ENCODE measurements around the gene FOXJ3.
"Not testable (repeated sequence)": the region's sequence is repeated elsewhere in the genome, so short reads cannot be mapped to it uniquely, and the experiment has no call there.

Gene FOXJ3

DNA sequence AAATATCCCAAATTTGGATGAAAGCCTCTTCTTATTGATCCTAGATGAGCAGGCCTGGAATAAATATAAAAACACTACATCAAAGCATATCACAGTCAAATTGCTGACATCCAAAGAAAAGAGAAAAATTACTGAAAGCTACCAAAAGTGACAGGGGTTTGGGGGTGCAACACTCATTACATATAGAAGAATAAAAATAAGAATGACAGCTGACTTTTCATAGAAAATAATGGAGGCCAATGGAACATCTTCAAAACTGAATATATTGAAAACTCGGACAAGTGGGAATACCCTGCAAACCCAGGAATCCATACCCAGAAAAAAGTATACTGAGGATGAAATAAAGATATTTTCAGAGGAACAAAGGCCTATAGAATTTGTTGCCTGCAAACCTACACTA, 84.0 kb downstream of the FOXJ3 start:
- DNase-seq (ENCODE audit: low read depth in 2 of 2), result no peak

DNA sequence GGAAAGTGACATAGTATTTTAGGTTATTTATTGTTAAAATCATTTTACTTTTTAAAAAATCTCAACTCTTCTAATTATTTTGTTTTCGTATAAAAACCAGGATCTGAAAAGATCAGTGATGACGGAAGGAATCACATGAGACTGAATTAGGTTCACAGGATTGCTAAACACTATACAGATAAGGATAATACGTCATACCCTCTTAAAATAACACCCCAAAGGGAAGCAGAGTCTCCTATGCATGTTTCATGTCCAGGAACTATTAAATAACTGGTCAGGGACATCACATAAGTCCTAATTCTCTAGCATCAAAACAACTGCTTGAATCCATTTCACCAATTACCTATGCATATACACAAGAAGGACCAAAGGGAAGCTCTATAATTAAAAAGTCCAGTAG, 84.9 kb downstream of the FOXJ3 start:
- no peak for DNase-seq (ENCODE audit: low read depth in 2 of 2)

DNA sequence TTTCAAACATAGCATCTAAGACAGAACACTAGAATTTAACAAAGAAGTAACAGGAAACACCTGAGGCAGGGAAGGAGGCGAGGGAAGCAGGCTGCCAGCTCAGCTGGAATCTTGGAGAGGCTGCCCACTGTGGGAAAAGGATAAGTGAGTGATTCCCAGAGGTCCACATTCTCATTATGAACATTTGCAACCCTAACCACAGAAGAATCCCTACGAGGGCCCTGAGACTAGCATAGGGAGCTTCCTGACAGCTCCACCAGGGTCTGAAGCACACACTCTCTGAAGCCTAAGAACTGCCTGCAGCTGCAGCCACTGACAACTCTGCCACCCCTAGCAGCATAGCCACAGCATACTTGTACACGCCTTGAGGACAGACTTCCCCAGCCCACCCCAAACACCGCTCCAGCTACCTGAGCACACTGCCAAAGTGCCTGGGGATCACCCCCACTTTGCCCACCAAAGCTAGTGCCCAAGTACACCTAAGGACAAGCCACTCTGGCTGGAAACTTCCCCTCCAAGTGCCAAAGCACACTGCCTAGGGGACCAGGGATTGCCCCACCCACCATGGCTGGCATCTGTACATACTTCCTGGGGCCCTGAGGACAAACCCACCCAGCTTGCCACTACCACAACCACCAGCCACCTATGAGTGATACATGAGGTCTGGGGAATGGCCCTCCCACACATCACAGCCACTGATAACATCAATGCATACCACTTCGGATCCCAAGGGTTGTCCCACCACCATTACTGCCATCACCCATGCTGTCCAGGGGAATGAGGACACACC, 93.9 kb downstream of the FOXJ3 start:
- no peak for DNase-seq (ENCODE audit: low read depth in 2 of 2)

DNA sequence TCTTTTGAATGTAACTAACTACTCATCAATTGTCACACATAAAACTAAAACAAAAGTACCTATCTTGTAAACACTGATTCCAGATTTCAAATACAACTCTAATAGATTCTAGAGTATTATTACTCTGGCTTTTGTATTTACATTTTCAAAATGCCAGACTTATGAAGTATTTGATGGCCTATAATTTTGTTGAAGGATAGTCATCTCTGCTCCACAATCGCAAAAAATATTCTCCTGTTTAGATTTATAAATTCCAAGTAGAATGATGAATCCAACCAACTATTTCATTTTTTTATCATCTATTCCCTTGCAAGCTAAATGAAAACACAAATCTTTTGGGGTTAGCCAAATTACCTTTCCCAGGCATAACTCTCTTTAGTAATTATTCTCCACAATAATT, 95.5 kb downstream of the FOXJ3 start:
- DNase-seq (ENCODE audit: low read depth in 2 of 2), result no peak

DNA sequence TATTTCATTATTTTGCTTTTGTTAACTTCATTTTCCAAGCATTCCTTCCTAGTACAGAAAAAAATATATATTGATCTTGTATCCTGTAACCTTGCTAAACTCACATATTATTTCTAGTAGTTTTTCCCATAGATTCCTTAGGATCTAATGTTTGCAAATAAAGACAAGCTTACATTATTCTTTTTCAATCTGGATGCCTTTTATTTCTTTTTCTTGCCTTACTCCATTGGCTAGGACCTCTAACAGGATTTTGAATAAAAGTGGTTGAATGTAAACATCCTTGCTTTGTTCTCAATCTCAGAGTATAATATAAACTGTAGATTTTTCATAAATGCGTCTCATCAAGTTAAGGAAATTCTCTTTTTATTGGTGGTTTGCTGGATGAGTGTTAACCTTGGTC, 96.0 kb downstream of the FOXJ3 start:
- no peak for DNase-seq (ENCODE audit: low read depth in 2 of 2)

DNA sequence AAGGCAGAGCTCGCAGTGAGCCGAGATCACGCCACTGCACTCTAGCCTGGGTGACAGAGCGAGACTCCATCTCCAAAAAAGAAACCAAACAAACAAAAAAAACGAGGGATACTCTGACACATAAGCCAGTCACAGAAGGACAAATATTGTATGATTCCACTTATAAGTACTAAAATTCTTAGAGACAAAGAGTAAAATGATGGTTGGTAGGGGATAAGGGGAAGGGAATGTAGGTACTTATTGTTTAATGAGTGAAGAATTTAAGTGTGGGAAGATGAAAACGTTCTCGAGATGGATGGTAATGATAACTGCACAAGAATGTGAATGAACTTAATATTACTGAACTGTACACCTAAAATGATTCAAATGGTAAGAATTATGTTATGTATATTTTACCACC, 103.8 kb downstream of the FOXJ3 start:
- DNase-seq (ENCODE audit: low read depth in 2 of 2), result no peak

DNA sequence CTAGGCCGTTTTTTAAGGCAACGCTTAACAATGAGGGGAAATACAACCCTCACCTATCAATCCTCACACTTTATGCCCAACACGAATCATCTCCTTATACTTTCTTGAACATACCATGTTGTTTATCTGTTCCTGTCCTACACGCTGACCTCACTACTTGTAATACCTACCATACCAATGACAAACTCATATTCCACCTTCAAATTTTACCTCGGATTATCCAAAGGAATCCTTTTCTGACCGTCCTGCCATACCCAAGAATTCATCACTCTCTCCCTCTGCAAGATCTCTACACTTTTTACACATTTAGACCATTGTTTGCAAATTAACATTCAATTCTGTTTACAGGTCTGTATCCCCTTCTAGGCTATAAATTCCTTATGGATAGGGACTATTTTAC, 106.1 kb downstream of the FOXJ3 start:
- DNase-seq (ENCODE audit: low read depth in 2 of 2), result no peak

DNA sequence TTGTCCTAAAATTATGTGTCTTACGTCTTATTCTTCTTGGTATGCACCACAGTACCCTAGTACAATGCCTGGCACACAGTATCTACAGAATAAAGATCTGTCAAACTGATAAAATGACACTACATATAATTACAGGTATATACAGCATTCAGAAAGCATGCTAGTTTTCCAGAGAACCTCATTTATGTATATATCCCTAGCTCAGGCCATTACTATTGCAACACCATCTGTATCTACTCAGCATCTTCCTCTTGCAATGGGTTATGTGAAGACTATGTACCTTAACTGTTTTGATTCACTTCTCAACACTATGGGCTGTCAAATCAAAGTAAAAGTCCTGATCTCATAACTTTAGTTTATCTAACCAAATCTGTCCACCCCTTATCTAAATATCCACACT, 112.0 kb downstream of the FOXJ3 start:
- no peak for DNase-seq (ENCODE audit: low read depth in 2 of 2)

DNA sequence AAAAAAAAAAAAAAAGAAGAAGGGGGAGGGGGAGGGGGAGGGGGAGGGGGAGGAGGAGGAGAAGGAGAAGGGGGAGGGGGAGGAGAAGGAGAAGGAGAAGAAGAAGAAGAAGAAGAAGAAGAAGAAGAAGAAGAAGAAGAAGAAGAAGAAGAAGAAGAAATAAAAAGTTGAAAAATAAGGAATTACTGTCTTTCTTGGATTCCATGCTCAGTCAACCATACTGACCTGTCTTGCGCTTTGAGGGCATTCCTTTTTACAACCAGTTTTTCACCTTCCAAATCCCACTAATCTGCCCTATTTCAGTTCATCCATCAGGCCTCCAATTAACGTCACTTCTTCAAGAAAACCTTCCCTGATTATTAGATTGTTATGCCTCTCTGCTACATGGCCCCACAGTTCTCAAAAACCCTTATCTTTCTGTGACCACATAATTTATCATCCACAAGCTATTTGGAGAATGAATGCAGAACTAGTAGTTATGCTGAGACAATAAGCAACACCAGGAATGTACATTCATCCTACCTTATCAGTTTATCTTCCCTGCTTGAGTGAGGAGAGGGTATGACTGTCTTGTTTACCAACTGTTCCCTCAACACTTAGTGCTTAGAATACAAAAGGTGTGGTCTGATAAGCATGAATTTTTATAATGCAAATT, 113.0 kb downstream of the FOXJ3 start:
- no peak for DNase-seq (ENCODE audit: low read depth in 2 of 2)

DNA sequence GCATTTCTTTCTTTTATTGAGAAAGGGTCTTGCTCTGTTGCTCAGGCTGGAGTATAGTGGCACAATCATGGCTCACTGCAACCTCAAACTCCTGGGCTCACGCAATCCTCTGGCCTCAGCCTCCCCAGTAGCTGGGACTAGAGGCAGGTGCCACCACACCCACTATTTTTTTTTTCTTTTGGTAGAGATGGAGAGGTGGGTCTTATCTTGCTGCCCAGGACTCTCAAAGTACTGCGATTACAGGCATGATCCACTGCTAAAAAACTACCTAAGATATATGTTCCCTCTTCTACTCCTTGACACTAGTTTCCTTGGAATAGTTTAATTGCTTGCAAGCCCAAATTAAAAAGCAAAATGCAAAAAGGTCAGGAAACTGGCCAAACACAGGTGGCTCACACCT, 113.6 kb downstream of the FOXJ3 start:
- DNase-seq (ENCODE audit: low read depth in 2 of 2), result no peak

DNA sequence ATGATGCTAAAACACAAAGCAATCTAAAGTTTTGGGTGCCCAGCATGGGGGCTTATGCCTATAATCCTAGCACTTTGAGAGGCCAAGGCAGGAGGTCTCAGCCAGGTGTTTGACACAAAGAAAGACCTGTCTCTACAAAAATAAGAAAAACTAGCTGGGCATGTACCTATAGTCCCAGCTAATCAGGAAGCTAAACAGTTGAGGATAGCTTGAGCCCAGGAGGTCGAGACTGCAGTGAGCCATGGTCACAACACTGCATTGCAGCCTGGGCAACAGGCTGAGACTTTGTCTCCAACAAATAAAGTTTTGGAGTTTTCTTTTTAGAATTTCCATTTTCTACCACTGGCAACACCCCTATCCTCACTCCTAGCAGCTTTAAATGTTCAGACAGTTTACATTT, 115.4 kb downstream of the FOXJ3 start:
- DNase-seq (ENCODE audit: low read depth in 2 of 2), result no peak

DNA sequence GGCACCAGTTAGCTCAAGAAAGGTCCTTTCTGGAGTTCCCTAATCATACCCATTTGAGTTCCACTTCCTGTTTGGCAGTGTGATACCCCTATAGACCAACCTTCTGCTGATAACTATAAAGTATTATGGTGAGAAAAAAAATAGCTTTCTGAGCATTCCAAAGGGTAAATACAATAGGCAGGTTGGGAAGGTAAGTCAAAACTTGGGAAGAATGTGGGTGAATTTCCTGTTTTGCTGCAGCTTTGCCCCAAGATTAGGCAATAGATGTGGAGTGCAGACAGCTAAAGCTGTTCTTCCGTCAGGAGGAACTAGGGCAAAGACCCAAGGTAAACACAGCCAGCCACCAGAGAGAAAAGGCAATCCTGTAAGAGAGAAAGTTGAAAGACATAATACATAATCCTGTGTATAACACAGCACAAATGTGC, 120.6 kb downstream of the FOXJ3 start:
- DNase-seq (ENCODE audit: low read depth in 2 of 2), result no peak

DNA sequence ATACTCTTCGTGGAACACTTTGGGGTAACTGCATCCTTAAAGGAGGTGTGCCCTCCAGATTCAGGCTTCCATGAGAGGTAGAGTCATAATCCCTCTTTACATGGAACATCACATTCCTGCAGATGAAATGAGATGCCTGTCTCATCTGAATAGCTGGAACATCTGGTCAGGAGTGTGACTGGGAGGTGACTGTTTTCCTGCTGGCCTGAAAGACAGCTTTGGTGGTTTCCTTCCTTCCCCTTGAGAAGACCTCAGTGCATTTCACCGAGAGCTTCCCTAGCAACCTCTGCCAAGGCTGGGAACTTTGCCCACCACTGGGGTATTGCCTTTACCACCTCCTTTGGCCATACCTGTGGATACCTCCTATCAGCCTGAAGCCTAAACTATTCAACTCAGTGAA, 123.8 kb downstream of the FOXJ3 start:
- no peak for DNase-seq (ENCODE audit: low read depth in 2 of 2)

DNA sequence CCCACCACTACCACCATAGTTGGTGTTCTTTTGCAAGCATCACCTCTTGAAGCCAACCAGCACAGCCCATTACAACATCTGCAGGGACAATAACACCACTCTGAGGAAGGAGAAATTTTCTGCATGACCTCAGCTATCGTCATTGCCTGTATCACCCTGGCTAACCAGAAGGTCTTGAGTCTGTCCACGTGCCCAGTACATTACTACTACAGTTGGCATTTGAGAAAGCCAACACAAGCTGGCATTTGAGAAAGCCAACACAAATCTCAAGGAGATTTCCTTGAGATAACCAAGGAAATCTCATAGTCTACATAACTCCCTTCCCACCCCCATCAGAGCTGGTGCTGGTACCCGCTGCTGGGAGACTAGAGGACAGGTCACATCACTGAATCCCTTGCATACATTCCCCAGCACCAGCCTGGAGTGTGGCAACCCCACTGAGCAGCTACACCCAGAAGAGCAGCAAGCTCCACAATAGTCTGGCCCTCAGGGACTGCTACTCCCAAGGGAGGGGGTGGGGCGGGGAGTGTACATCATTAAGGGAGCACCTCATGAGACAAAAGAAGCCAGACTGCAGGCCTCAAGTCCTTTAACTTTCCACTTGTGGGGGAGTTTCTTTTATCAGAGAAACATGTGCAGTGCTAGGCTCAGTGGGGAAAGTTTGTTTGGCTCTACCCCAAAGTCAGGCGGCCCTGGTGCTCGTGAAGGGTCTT, 124.5 kb downstream of the FOXJ3 start:
- DNase-seq (ENCODE audit: low read depth in 2 of 2), result no peak

DNA sequence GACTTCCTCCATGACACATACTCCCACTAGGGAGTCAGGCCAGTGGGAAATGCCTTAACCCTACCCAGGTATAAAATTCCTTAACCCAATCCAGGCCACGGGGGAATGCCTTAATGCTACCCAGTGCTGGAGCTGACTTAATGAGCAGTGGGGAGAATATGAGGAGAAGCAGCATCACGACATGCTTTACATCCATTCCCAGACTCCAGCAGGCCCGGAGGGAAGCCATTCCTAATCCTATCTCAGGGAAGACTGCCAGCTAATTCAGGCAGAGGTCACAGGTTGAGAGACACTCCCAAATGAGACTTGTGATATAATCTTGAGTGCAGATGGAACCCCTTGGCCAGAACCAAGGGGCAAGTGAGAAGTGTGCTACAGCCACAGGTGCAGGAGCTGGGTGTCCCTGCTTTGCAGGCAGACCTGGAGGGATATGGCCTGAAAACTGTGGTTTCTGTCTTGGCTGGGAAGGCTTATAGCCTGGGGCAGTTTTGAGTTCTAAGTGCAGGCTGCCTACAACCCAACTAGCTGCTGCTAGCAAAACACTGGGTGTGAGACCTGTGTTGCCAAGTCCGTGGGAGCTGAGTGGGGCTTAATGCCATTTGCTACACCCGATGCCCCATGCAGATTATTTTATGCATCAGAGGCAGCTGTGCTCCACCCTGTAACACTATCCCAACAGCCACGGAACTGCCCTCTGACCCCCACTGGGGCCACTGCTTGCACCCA, 125.3 kb downstream of the FOXJ3 start:
- no peak for DNase-seq (ENCODE audit: low read depth in 2 of 2)

DNA sequence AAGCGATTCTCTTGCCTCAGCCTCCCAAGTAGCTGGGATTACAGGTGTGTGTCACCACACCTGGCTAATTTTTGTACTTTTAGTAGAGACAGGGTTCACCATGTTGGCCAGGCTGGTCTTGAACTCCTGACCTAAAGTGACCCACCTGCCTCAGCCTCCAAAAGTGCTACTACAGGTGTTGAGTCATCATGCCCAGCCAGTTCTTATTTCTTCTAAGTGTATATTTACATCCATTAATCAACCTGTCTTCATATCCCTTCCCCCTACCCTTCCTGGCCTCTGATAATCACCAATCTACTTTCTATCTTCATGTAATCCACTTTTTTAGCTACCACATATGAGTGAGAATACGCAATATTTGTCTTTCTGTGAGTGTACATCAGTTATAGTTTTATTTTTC, 128.1 kb downstream of the FOXJ3 start:
- not testable (repeated sequence) for DNase-seq (ENCODE audit: low read depth in 2 of 2)

DNA sequence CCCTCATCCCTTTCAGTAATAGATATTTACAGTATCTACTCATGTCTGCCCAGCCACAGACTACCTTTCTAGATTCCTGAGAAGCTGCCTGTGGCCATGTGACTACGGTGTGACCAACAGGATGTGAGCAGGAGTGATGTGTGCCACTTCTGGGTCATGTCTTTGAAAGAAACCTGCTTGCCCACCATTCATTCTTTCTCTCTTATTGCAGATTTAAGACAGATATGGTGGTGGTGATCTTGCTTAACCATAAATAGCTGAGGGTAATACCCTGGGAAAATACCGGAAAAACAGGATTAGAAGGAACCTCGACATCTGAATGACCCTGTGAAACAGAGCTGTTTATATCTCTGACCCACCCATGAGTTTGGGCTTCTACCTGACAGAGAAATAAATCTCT, 128.9 kb downstream of the FOXJ3 start:
- DNase-seq (ENCODE audit: low read depth in 2 of 2), result no peak

DNA sequence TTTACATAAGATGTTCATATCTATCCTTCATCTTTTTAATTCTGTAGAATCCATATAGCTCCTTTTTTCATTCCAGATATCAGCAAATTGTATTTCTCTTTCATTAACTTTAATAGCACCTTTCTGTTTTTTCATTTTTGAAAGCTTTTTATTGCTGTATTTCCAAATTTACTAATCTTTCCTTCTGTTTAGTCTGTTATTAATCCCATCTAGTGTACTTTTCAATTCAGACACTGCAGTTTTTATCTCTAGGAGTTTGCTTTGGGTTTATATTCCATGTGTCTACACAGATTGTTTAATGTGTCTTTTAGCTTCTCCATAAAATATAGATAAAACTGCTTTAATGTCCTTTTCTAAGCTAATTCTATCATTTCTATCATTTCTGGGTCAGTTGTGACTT, 133.0 kb downstream of the FOXJ3 start:
- no peak for DNase-seq (ENCODE audit: low read depth in 2 of 2)

DNA sequence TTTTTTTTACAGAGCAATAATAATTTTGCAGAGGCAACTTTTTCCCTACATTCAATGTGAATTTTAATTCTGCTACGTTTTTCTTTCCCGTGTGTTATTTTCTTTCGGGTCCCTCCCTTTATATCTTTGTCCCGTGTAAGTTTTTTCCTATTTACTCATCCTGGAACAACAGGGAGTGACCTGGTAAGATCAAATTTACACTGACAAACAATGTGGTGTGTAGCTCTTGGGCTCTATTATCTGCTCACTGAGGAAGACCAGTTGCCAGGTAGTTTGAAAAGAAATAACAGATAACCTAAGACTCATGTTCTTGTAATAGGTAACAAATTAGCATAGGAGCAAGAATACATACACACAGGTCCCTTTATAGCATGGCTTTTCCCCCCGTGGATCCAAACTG, 136.8 kb downstream of the FOXJ3 start:
- DNase-seq (ENCODE audit: low read depth in 2 of 2), result no peak

DNA sequence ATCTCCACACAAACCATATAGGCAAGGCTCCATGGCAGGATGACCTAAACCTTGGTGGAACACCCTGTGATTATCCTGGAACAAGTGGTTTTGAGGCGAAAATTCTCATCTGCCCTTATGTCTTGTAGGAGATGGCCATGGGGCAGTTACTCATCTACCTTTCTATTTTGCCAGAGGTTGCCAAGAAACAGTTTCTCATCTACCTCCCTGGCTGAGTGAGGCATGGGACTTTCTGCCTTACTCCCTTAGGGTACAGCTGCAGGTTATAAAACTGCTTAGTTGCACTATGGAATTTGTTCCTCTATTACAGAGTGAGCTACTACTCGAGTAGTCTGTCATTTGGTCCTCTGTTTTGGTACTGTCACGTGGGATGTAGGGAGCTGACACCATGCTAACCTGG, 139.2 kb downstream of the FOXJ3 start:
- no peak for DNase-seq (ENCODE audit: low read depth in 2 of 2)

DNA sequence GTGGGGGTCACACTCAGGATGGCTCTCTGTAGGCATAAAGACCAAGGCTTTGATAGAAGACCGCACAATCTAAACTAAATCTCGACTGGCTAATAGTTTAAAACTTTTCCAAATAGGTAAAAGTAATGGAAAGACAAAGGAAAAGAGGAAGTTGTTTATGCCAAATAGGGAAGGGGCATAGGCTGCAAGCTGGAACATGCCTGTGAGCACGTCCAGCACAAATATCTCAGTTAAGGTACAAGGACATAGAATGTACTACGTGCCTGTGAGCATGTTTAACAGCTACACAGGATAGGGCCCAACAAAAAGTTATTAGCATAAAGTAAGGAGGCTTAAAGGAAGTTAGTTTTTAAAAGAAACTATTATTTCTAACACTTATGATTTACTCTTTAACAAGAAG, 142.9 kb downstream of the FOXJ3 start:
- DNase-seq (ENCODE audit: low read depth in 2 of 2), result no peak

DNA sequence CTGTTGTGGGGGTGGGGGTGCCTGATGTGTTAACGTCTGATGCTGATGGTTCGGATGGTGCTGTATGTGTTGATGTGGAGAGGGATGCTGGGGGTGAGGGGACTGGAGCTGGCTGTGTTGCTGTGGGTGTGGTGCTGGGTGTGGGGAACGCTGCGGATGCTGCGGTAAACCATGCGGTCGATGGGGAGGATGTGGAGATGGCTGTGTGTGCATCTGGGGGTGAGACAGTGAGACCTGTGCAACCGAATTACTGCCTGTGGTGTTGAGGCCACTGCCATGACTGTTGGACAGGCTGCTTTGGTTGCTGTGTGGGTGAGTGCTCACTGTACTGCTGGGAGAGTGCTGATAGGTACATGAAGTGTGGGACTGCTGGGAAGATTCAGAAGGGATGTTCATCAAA, 143.7 kb downstream of the FOXJ3 start:
- no peak for DNase-seq (ENCODE audit: low read depth in 2 of 2)
